HG02938 (cell line): ENCODE measurements around the gene TFIP11.

Experiments
- ATAC-seq: cut with Tn5 transposase; IDR thresholded peaks from one replicate; pipeline ENCODE4 v1.9.1; 2021; ENCODE audit warnings: mild to moderate bottlenecking, moderate library complexity; ENCODE audit not compliant: unreplicated experiment

The TFIP11 gene

DNA sequence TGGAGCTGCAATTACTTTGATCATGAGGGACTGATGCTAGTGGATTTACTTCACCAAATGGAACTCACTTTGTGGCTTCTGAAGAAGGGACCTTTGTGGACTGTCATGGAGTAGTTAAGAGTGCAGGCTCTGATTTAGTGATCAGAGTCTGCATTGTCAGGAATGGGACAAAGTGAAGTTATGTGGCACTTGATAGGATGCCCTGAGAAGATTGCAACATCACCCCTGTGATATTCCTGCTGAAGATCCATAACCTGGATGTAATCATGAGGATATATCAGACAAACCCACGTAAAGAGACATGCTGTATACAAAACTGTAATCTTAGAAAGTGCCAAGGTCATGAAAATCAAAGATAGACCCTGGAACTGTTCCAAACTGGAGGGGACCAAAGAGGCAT is 1.6 kb upstream of the TFIP11 start:
- ATAC-seq, result no peak

DNA sequence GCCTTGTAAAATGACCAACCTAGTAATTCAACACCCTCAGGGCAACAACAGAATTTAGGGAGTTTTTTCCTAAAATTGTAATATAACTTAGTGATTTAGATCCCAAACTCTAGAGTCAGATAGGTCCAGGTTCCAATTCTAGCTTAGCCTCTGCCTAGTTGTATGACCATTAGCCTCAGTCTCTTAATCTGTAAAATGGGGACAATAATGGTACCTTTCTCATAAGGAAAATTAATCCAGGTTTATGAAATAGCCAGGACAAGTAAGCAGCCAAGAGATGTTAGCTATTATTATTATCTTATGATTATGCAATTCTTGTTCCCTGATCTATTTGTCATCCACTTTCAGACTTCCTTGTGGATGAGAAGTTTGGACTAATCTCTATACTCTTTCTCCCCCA is 4.1 kb downstream of the TFIP11 start:
- no peak for ATAC-seq

DNA sequence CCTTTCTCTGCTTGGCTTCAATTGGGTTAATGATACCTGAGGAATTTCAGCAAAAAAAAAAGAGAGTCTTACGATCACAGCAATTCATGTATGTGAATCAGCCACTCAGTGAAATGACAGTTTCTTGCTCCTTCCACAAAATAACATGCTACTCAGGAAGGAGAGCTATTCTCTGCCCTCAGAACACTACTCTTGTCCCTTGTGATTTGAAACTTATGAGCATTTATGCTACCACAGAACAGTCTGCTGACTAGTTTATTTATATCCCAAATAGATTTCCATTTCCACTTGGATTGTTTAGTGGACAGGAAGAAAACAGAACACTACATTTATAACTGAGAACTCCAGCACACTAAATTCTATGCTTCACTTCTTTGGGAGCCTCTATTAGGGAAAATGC is 8.5 kb downstream of the TFIP11 start:
- no peak for ATAC-seq

DNA sequence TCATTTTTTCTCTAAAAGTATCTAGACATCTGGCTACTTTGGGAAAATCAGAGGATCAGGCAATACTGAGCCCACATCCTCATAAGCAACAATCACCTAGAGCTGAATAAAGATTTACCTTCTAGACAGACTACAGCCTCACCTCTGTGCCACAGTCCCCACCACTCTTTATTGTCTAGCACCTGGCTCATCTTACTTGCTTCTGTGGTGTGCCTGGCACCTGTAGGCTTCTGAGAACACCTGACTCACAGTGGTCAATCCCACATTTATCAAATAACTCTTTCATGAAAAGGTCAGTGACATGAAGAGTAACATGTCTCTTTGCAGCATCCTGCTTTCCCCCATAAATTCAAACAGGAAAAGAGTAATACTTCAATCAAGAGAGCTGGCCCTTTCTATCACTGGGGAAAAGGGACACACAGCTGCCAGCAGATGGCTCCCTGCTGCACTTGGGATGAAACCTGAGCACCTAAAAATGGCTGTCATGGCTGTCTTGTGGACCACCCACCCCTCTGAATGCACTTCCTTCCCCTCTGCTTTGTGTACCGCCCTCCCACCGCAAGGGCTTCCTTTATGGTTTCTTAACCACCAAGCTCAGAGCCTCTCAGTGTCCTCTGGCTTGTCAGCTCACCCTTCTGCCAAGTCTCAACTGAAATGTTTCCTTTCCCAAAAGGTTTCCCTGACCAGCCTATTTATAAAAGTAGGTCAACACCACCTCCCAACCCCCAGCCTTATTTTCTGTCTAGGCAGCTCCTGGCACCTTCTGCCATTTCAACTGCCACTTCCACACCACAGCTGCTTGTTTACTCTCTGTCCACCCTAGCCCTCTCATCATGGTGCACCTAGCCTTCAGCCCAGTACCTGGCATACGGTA is 9.3 kb downstream of the TFIP11 start:
- ATAC-seq, result no peak

DNA sequence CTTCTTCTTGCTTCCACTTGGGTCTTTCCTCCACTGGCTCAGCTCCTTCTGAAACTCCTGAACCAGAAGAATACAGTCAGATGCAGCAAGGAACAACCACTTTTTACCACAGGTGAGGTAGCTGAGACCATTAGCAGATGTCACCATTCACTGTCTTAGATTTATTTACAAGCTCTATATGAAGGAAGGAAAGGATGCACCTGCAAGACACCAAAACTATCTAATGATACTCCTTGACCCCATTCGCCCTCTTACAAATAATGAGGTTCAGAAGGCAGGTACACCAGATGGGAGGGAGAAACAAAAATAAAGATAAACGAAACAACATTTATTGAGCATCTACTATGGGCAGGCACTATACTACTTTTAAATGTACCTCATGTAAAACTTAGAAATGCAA is 10.3 kb downstream of the TFIP11 start:
- ATAC-seq, result no peak

DNA sequence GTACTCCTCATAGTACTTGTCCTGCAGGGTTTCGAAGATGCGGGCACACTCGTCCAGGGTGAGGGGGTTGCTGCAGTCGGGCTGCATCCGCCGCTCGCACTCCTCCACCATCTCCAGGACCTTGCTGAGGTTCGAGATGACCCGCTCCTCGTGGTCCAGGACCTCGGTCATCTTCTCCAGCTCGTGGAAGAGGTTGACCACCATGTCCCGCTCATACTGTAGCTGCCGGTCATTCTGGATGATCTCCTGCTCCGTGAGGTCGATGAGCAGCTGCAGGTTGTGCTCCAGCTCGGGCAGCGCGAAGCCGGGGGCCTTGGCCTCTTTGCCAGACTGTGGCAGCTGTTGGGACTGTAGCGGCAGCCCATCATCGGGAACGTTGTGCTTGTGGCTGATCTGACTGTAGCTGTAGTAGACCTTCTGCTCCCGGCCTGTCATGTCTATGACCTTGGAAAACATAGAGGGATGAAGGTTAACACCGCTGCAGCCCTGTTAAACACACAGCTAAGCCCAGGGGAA is 13.0 kb downstream of the TFIP11 start:
- ATAC-seq, result no peak

DNA sequence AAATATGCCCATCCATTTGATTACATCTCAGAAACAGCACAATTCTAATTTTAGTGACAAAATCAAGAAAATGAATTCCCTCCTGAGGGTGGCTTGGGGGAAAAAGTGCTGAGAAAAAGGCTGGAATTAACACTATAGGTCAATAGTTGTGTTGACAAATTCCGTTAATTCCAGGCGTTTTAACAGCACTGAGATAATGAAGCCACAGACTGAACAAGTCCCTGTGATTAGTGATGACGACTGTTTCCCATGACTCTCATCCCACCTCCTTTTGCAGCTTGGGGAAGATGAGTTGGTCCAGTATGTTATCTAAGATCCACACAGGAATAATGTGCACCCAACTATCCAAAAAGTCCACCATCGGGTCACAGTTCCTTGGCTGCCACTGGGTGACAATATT is 15.8 kb downstream of the TFIP11 start:
- no peak for ATAC-seq

DNA sequence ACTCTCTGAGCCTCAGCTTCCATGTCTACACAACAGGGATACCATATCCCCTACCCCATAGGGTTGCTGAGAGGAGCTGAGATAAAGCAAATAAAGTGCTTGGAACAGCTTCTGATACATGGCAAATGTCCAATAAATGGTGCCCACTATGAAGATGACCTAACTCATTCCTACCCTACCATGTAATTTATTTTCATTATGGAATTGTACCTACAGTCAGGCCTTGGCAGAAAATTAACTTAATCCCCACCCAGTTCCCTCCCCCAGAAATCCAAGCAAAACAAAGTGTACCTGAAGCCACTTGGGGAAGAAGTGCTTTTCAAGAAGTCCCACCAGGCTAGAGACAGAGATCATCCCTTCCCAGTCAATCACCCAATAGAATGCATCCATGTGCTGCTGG is 17.8 kb downstream of the TFIP11 start:
- no peak for ATAC-seq

DNA sequence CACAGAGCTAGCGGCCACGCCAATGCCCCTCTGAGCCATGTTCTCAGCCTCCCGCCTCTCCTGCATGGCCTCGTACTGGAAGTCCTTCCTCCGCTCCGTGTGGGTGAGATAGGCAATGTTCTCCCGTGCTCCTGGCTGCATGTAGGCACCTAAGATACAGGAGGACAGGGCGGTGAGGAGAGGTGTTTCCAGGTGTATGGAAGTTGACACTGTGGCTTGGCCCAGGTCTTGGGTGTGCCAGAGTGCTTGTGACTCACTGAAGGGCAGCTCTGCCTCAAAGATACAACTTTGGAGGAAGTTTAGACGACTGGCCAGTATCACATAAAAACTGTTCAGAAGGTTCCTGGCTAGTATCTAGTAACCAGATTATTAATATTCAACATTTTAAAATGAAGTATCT is 20.1 kb downstream of the TFIP11 start:
- no peak for ATAC-seq

DNA sequence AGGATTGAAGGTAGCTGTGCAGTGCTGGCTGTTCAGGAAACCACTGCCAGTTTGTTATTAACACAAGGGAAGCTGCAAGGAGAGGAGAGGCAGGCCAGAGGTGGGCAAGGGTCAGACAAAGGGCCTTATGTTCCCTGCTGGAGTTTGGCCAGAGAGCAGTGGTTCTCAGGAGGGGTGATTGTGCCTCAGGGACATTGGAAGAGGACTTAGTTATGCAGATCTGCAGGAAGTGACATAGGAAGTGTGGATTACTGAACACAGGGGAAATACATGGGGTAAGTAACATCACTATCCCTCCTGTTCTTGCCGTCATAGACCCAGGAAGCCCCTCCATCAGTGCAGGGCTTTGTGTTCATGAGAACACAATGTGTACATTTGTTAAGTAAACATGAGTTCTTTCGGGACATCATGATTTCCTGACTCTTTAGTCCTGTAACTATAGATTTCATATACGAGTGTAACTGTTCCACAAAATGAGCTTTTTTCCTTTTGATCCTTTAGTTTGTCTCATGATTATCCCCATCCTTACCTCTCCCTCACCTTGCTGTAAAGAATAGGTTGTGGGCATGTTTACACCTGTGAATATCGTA is 22.7 kb downstream of the TFIP11 start:
- ATAC-seq, result no peak

DNA sequence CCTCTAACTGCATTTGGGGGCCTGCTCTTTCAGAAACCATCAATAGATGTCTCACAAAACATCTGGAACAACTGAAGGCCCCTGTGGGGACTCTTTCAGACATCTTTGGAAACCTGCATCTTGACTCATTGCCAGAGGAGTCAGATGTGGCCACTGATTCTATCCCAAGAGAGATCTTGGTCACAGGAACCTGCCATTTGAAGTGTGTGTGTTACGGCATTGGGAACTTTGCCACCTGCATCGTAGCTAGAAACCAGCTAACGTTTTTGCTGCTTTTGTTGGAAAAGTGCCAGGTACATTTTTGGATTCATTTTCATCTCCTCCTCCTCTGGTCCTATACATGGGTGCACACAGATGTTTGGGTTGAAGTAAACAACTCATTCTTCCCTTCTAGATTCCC is 24.3 kb downstream of the TFIP11 start:
- ATAC-seq, result no peak

DNA sequence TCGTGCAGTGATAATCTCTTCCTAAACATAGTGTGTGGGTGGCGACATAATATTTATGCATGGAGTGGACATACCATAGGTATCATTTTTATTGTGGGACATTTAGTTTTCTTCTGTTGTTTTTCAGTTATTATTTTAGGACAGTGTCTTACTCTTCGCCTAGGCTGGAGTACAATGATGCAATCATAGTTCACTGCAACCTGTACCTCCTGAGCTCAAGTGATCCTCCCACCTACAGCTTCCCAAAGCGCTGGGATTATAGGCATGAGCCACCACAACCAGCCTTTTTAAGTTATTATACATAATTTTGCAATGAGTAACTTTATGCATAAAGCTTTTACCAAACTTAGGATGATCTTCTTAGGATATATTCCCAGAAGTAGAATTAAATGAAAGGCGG is 25.9 kb downstream of the TFIP11 start:
- ATAC-seq, result no peak

DNA sequence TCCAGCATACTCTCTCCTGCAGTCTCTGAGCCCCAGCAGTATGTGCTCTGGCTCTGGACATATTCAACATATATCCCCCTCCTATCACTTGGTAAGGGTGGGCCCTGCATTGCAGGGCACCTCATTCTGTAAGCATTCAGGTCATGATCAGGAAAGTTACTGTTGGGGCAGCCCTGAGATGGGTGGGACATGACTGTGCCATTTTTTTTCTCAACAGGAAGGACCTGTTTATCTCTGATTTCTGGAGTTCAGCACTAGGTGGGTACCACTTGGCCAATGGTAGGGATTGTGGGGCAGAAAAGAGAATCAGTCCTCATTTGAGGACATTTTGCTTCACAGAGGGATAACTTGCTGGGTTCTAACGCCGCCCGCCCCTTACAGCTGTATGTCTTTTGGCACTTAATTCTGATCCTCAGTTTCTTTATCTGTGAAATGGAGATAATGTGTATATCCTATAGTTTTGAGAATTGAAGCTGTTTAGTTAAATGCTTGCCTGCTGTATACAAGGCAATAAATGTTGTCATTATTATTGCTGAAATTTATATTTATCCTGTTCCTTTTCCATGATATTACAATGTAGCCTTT is 26.4 kb downstream of the TFIP11 start:
- no peak for ATAC-seq

DNA sequence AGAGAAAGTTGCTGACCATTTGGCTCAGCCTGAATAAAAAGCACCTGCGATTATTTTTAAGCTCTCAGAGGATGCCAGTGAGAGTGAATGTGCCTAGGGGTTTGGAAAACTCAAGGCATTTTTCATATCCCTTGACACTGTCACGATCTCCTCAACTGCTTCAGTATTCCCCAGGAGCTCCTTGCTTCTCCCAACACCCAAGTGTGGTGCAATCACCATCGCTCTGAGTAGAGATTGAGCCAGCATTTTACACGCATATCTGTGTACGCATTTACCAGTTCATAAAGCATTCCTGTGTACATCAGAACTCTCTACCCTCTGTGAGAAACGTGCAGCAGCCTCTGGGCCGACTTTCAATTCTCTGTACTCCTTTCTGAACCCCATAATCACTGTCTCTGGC is 27.3 kb downstream of the TFIP11 start:
- ATAC-seq, result no peak

DNA sequence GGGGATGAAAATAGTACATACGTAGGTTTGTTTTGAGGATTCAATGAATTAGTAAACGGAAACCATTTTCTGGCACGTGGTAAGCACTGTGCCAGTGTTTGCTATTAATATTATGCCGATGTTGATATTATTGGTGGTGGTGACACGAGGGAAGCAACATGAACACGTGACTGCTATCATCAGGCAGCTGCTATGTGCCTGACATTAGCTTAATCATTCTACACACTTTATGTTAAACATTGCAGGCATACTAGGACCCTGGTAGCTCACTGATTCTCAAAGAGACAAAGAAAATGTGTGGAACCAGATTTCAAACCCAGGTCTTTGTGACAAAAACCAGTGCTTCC is 27.9 kb downstream of the TFIP11 start:
- no peak for ATAC-seq

DNA sequence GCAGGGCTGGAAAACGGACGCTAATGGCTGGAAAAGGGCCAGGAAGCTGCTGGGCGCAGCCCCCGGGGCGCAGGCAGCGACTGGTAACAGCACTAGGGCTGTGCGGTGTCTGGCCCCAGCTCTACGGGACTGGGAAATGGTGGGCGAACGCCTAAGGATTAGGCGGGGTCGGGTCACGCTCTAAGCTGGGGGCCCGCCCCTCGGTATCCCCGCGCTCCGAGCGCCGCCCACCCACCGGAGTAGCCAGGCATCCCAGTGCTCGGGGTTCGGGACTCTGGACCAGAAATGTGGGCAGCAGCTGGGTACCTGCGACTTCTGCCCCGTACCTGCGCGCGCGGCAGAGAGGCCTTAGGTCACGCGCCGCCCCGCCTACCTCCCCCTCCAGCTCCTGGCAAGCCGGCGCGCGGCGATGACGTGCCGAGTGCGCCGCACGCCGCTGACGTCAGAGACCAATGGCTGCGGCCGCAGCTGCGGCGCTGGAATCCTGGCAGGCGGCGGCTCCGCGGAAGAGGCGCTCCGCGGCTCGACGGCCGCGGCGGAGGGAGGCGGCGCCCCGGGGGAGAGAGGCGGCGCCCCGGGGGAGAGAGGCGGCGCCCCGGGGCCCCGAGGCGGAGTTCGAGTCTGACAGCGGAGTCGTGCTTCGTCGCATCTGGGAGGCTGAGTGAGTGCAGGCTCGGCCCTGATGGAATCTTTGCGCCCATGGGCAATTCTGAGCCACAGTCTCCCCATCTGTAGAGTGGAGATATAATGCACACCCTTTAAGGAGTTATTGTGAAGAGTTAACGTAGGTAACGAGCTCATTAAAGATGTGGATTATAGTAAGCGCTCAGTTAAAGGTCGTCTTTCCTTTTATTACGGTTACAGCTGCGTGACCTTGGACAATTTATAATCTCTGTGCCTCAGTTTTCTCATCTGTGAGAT is 28.6 kb downstream of the TFIP11 start, which contains the start of the genes HPS4 and SRRD:
HPS4 (minus strand) TSS at position 345 of the 921 bp plus-strand sequence. CDS start 2,021 bp downstream, outside the sequence.
SRRD (plus strand) TSS at position 439 of the 921 bp plus-strand sequence; CDS start at position 453, 14 bp downstream.
- ATAC-seq, result peak; percentile 63

DNA sequence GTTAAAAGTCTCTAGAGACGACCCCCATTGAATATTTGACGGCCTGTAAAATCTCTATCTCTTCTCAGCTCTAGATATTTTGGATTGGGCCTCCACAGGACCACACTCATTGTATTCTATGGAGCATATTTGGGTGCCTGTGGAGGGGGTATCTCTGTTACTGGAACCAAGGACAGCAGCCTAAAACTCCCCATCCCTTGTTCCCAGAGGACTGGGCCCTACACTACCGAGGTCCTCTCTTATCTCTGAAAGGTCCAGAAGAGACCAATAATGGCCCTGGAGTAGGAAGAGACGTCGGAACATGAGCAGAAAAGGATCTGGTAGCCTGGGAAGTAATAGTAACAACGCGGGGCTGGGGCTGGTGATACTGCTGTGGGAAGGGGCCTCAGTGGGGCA is 29.2 kb downstream of the TFIP11 start:
- ATAC-seq, result no peak

DNA sequence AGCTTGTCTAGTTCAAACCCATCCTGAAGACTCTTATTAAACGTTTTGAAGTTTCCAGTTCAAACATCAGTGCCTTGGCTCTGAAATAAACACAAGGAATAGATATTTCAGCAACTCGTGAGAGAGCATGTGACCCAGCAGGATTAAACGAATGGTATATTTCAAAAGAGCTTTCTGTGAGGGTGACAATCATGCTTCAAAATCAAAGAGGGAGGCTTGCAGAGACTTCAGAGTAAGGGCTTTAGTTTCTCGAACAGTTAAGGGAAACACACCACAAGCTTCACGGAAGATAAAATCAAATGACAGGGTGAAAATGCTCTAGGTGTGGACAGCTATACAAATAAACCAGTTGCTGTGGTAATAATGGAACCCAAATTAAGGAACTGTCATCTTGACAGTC is 30.1 kb downstream of the TFIP11 start:
- ATAC-seq, result no peak

DNA sequence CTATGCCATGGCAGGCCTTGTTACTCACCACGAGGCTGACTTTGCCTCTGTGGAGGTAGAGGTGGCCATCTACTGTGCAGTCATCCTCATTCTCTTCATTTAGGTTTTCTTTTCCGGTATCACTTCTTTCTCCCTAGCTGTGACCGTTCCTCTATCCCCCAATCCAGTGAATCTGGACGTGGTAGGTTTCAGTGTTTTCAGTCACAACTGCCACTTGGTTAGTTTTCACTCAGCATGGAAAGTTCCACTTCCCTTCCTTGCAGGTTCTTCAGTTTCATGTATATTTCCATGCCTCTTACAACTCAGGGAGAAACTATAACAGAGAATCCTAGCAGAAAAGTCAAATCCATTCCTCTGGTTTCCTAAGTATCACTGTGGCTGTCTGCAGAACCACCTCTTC is 30.6 kb downstream of the TFIP11 start:
- ATAC-seq, result no peak

DNA sequence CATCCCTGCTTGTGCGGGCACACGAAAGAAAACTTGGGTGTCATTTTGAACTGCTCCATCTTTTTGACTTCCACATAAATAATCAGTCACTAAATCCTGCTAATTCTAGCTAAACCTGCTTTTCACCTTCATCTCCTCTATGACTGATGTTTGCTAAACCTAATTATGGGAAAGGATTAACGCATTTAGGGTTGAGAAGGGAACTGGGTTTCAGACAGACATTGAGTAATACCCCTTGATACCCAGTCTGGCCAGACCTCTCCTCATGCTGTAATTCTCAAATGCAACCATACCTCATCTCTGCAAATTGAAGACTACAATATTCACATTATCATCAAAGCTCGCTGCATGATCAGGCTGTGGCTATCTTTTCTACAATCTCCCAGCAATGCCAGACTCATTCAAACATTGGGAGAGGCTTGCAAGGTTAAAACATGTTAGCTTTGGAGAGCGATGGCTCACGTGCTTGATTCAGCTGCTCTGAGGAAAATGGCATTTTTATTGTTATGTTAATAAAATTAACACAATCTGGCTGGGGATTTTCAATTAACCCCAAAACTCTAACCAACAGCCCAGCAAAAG is 31.1 kb downstream of the TFIP11 start:
- no peak for ATAC-seq

DNA sequence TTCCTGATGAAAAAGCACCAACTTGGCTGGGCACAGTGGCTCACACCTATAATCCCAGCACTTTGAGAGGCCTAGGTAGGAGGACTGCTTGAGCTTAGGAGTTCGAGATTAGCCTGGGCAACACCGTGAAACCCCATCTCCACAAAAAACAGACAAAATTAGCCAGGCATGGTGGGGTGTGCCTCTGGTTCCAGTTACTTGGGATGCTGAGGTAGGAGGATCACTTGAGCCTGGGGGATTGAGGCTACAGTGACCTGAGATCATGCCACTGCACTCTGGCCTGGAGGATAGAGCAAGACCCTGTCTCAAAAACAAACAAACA is 31.7 kb downstream of the TFIP11 start:
- ATAC-seq, result no peak
